HepG2 (cell line): ENCODE data around the gene MFSD11. TPM values are rescaled to one million over a fixed set of nuclear protein-coding genes. Genes with fewer than 3 reads are reported as not detected.

Experiments used
- ADNP ChIP-seq: sonication (generic); formaldehyde crosslinking; IDR thresholded peaks from 2 replicates; pipeline ENCODE4 v1.4.0; 2020; ENCODE audit warnings: missing genetic modification reagents
- BCL6 ChIP-seq: IDR thresholded peaks from 2 replicates; pipeline ENCODE4 v1.6.1; 2016; ENCODE audit warnings: missing genetic modification reagents, missing compliant biosample characterization
- CREM ChIP-seq, 2 experiments: sonication (generic) in 1 of 2; formaldehyde crosslinking in 1 of 2; IDR thresholded peaks; 2 replicates each; pipeline versions ENCODE4 v1.4.0 to v1.6.1; 2016 to 2020; ENCODE audit warnings: antibody characterized with exemption in 1 of 2, mild to moderate bottlenecking in 1 of 2, missing genetic modification reagents in 1 of 2
- ELF4 ChIP-seq: sonication (generic); formaldehyde crosslinking; IDR thresholded peaks from 2 replicates; pipeline ENCODE4 v1.5.0; 2020; ENCODE audit warnings: missing genetic modification reagents, mild to moderate bottlenecking, moderate library complexity, borderline replicate concordance
- ERF ChIP-seq: IDR thresholded peaks from 2 replicates; pipeline ENCODE4 v1.6.1; 2018; ENCODE audit warnings: missing biosample characterization, missing genetic modification reagents
- HOXD1 ChIP-seq: sonication (generic); formaldehyde crosslinking; IDR thresholded peaks from 2 replicates; pipeline ENCODE4 v1.5.0; 2020; ENCODE audit warnings: missing genetic modification reagents
- ISX ChIP-seq: sonication (generic); formaldehyde crosslinking; conservative IDR thresholded peaks from 2 replicates; pipeline ENCODE4 v1.5.0; 2020; ENCODE audit warnings: missing genetic modification reagents
- KLF13 ChIP-seq: sonication (generic); formaldehyde crosslinking; IDR thresholded peaks from 2 replicates; pipeline ENCODE4 v1.4.0; 2020; ENCODE audit warnings: mild to moderate bottlenecking, missing genetic modification reagents
- PHB2 ChIP-seq: fragments of 450-650 bp; IDR thresholded peaks from 2 replicates; pipeline ENCODE4 v1.6.1; 2018; ENCODE audit not compliant: partially characterized antibody
- SMAD1 ChIP-seq: sonication (generic); formaldehyde crosslinking; IDR thresholded peaks from 2 replicates; pipeline ENCODE4 v1.4.0; 2020; ENCODE audit warnings: missing genetic modification reagents, low read depth, mild to moderate bottlenecking, borderline replicate concordance
- SP4 ChIP-seq: sonication (generic); formaldehyde crosslinking; IDR thresholded peaks from 2 replicates; pipeline ENCODE4 v1.8.1; 2023; ENCODE audit warnings: mild to moderate bottlenecking, missing genetic modification reagents
- TP53 ChIP-seq: sonication (generic); formaldehyde crosslinking; conservative IDR thresholded peaks from 2 replicates; pipeline ENCODE4 v1.4.0; 2020; ENCODE audit warnings: missing genetic modification reagents
- ZC3H13 ChIP-seq: sonication (generic); formaldehyde crosslinking; IDR thresholded peaks from 2 replicates; pipeline ENCODE4 v1.8.1; 2023; ENCODE audit warnings: mild to moderate bottlenecking, missing genetic modification reagents, moderate library complexity
- ZFY ChIP-seq: sonication (generic); formaldehyde crosslinking; IDR thresholded peaks from 2 replicates; pipeline ENCODE4 v1.4.0; 2020; ENCODE audit warnings: missing genetic modification reagents
- ZNF3 ChIP-seq: IDR thresholded peaks from 2 replicates; pipeline ENCODE4 v1.7.0; 2017; ENCODE audit warnings: inconsistent platforms
- ZNF333 ChIP-seq: sonication (generic); formaldehyde crosslinking; IDR thresholded peaks from 2 replicates; pipeline ENCODE4 v1.4.0; 2020; ENCODE audit warnings: mild to moderate bottlenecking, missing genetic modification reagents, borderline replicate concordance
- ZNF468 ChIP-seq: sonication (generic); formaldehyde crosslinking; IDR thresholded peaks from 2 replicates; pipeline ENCODE4 v1.8.0; 2022; ENCODE audit warnings: mild to moderate bottlenecking, moderate library complexity, missing genetic modification reagents
- ZNF510 ChIP-seq: sonication (generic); formaldehyde crosslinking; IDR thresholded peaks from 2 replicates; pipeline ENCODE4 v1.4.0; 2020; ENCODE audit warnings: low read depth, mild to moderate bottlenecking, missing genetic modification reagents
- ZNF556 ChIP-seq: sonication (generic); formaldehyde crosslinking; IDR thresholded peaks from 2 replicates; pipeline ENCODE4 v1.4.0; 2020; ENCODE audit warnings: mild to moderate bottlenecking, missing genetic modification reagents, borderline replicate concordance
- ZNF563 ChIP-seq: sonication (generic); formaldehyde crosslinking; IDR thresholded peaks from 2 replicates; pipeline ENCODE4 v1.8.0; 2022; ENCODE audit warnings: mild to moderate bottlenecking, moderate library complexity, missing genetic modification reagents
- ZNF773 ChIP-seq: sonication (generic); formaldehyde crosslinking; IDR thresholded peaks from 2 replicates; pipeline ENCODE4 v1.4.0; 2020; ENCODE audit warnings: missing genetic modification reagents, borderline replicate concordance
- ZNF788 ChIP-seq: sonication (generic); formaldehyde crosslinking; IDR thresholded peaks from 2 replicates; pipeline ENCODE4 v1.5.0; 2020; ENCODE audit warnings: mild to moderate bottlenecking, missing genetic modification reagents, borderline replicate concordance
- polyA plus RNA-seq, 8 experiments: library from polyadenylated mRNA; depleted of rRNA in 3 of 8; stranded (reverse) in 7 of 8; unstranded in 1 of 8; fragments of >200 nt; fragmentation: Illumina TruSeq in 4 of 8; extraction: Trizol in 4 of 8; gene quantifications; 2 replicates each; pipeline versions ENCODE4 v1.2.1 to v1.2.3, GENCODE V29; 2011 to 2016; ENCODE audit warnings: low read depth in 4 of 8, missing spikeins in 1 of 8, mixed read lengths in 1 of 8; ENCODE audit not compliant: insufficient read depth in 1 of 8
- total RNA-seq, 5 experiments: library from RNA; depleted of rRNA; stranded (reverse); fragments of >200 nt; fragmentation: Illumina TruSeq; extraction: Trizol; gene quantifications; 2 replicates each; pipeline ENCODE4 v1.2.3, GENCODE V29; 2016; ENCODE audit warnings: low read depth in 1 of 5
- TF ChIP-seq, protein P1 (sequence below): sonication (generic); formaldehyde crosslinking; IDR thresholded peaks from 2 replicates; pipeline ENCODE4 v1.4.0; 2020; ENCODE audit warnings: missing genetic modification reagents, borderline replicate concordance
- TF ChIP-seq, protein P2 (sequence below): sonication (generic); formaldehyde crosslinking; IDR thresholded peaks from 2 replicates; pipeline ENCODE4 v1.4.0; 2020; ENCODE audit warnings: missing genetic modification reagents, borderline replicate concordance

Gene MFSD11
- total and polyA plus RNA-seq, 2 of the 13 experiments (the other 11 are each of a cell fraction or from before 2014, with no cell fraction given): 26.1 to 36.3 TPM

GRCh38 chr17:76700617-76701470 lies 37.1 kb upstream of the MFSD11 start (continued):
- TF ChIP-seq ZNF333 (CRISPR knock-in tag): peak; percentile 92; the same call in 1 of the 2 replicates
- TF ChIP-seq ZNF788 (CRISPR knock-in tag): peak; percentile 88
- TF ChIP-seq ZNF510 (CRISPR knock-in tag): 0 out of 2 replicates have a peak, but pooled peaks have one; percentile 45
- peak; percentile 55; the same call in 1 of the 2 replicates for TF ChIP-seq ERF (CRISPR knock-in tag)
- peak; percentile 26; the same call in 1 of the 2 replicates for TF ChIP-seq KLF13 (CRISPR knock-in tag)
- TF ChIP-seq, protein P1, sequence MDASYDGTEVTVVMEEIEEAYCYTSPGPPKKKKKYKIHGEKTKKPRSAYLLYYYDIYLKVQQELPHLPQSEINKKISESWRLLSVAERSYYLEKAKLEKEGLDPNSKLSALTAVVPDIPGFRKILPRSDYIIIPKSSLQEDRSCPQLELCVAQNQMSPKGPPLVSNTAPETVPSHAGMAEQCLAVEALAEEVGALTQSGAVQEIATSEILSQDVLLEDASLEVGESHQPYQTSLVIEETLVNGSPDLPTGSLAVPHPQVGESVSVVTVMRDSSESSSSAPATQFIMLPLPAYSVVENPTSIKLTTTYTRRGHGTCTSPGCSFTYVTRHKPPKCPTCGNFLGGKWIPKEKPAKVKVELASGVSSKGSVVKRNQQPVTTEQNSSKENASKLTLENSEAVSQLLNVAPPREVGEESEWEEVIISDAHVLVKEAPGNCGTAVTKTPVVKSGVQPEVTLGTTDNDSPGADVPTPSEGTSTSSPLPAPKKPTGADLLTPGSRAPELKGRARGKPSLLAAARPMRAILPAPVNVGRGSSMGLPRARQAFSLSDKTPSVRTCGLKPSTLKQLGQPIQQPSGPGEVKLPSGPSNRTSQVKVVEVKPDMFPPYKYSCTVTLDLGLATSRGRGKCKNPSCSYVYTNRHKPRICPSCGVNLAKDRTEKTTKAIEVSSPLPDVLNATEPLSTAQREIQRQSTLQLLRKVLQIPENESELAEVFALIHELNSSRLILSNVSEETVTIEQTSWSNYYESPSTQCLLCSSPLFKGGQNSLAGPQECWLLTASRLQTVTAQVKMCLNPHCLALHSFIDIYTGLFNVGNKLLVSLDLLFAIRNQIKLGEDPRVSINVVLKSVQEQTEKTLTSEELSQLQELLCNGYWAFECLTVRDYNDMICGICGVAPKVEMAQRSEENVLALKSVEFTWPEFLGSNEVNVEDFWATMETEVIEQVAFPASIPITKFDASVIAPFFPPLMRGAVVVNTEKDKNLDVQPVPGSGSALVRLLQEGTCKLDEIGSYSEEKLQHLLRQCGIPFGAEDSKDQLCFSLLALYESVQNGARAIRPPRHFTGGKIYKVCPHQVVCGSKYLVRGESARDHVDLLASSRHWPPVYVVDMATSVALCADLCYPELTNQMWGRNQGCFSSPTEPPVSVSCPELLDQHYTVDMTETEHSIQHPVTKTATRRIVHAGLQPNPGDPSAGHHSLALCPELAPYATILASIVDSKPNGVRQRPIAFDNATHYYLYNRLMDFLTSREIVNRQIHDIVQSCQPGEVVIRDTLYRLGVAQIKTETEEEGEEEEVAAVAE (CRISPR knock-in tag): no peak; the same call in 1 of the 2 replicates
- no peak for TF ChIP-seq HOXD1 (CRISPR knock-in tag)
- TF ChIP-seq CREM (IDR thresholded peaks at IDR 0.05): peak; percentile 48; the same call in 1 of the 2 replicates
- no peak for TF ChIP-seq CREM (CRISPR knock-in tag; IDR thresholded peaks at IDR 0.05)
- TF ChIP-seq ELF4 (CRISPR knock-in tag): no peak
- no peak for TF ChIP-seq ZNF3 (CRISPR knock-in tag)
- TF ChIP-seq ZFY (CRISPR knock-in tag): peak; percentile 63; the same call in 1 of the 2 replicates
- TF ChIP-seq, protein P2, sequence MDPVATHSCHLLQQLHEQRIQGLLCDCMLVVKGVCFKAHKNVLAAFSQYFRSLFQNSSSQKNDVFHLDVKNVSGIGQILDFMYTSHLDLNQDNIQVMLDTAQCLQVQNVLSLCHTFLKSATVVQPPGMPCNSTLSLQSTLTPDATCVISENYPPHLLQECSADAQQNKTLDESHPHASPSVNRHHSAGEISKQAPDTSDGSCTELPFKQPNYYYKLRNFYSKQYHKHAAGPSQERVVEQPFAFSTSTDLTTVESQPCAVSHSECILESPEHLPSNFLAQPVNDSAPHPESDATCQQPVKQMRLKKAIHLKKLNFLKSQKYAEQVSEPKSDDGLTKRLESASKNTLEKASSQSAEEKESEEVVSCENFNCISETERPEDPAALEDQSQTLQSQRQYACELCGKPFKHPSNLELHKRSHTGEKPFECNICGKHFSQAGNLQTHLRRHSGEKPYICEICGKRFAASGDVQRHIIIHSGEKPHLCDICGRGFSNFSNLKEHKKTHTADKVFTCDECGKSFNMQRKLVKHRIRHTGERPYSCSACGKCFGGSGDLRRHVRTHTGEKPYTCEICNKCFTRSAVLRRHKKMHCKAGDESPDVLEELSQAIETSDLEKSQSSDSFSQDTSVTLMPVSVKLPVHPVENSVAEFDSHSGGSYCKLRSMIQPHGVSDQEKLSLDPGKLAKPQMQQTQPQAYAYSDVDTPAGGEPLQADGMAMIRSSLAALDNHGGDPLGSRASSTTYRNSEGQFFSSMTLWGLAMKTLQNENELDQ (CRISPR knock-in tag): no peak
- no peak for TF ChIP-seq ZNF468 (CRISPR knock-in tag)
- 0 out of 2 replicates have a peak, but pooled peaks have one; percentile 67 for TF ChIP-seq ZNF563 (CRISPR knock-in tag)
- no peak for TF ChIP-seq ZC3H13 (CRISPR knock-in tag)
- no peak for TF ChIP-seq ZNF773 (CRISPR knock-in tag)
- no peak; the same call in 1 of the 2 replicates for TF ChIP-seq BCL6
- TF ChIP-seq SP4 (CRISPR knock-in tag): 0 out of 2 replicates have a peak, but pooled peaks have one; percentile 25
- TF ChIP-seq ISX (CRISPR knock-in tag): no peak
- no peak for TF ChIP-seq ADNP (CRISPR knock-in tag)
- TF ChIP-seq ZNF556 (CRISPR knock-in tag): peak; percentile 69; the same call in 1 of the 2 replicates
- no peak for TF ChIP-seq PHB2
- no peak for TF ChIP-seq TP53 (CRISPR knock-in tag)
- peak; percentile 96; the same call in 1 of the 2 replicates for TF ChIP-seq SMAD1 (CRISPR knock-in tag)
